DND-41 (cell line): ENCODE data around the gene CFAP299.
"Not testable (repeated sequence)": the region's sequence is repeated elsewhere in the genome, so short reads cannot be mapped to it uniquely, and the experiment has no call there.

Source experiments
- ATAC-seq: fragments of 200-7000 bp; cut with Tn5 transposase; 3 replicates; pipeline ENCODE4 v1.9.1; 2021; ENCODE audit warnings: low read depth; ENCODE audit not compliant: insufficient read depth
- DNase-seq: peaks from one replicate; pipeline ENCODE4 v3.0.0-alpha.2; 2020
- H2AFZ ChIP-seq: 2 replicates; pipeline ENCODE4 v1.6.0; 2012; ENCODE audit warnings: low read depth, low read length
- H3K27ac ChIP-seq: 2 replicates; pipeline ENCODE4 v1.5.1; 2012; ENCODE audit warnings: low read length, inconsistent platforms
- H3K27me3 ChIP-seq: fragments of 200-600 bp; sonication (generic); 2 replicates; pipeline ENCODE4 v1.6.0; 2012; ENCODE audit warnings: low read length, mild to moderate bottlenecking, inconsistent platforms; ENCODE audit not compliant: insufficient read depth, poor library complexity
- H3K36me3 ChIP-seq: 2 replicates; pipeline ENCODE4 v1.5.1; 2012; ENCODE audit warnings: low read length, inconsistent platforms; ENCODE audit not compliant: insufficient read depth
- H3K4me1 ChIP-seq: 2 replicates; pipeline ENCODE4 v1.5.1; 2012; ENCODE audit warnings: mild to moderate bottlenecking, low read length; ENCODE audit not compliant: insufficient read depth
- H3K4me2 ChIP-seq: 2 replicates; pipeline ENCODE4 v1.6.0; 2012; ENCODE audit warnings: mild to moderate bottlenecking, moderate library complexity, low read length, inconsistent platforms; ENCODE audit not compliant: insufficient read depth
- H3K4me3 ChIP-seq, 2 experiments: fragments of 200-600 bp in 1 of 2; shearing (Covaris generic) in 1 of 2; 2 replicates each; pipeline ENCODE4 v1.5.1; 2012 to 2016; ENCODE audit warnings: inconsistent platforms in 2 of 2, low read length in 2 of 2, mild to moderate bottlenecking in 2 of 2, low read depth in 1 of 2, moderate library complexity in 1 of 2
- H3K79me2 ChIP-seq: 2 replicates; pipeline ENCODE4 v1.6.0; 2012; ENCODE audit warnings: low read length, inconsistent platforms; ENCODE audit not compliant: insufficient read depth
- H3K9ac ChIP-seq: 2 replicates; pipeline ENCODE4 v1.6.0; 2012; ENCODE audit warnings: low read depth, mild to moderate bottlenecking, inconsistent platforms, low read length, moderate library complexity
- H3K9me3 ChIP-seq: 2 replicates; pipeline ENCODE4 v1.5.1; 2012; ENCODE audit warnings: low read length, moderate library complexity, mild to moderate bottlenecking, inconsistent platforms; ENCODE audit not compliant: insufficient read depth, severe bottlenecking
- H4K20me1 ChIP-seq: 2 replicates; pipeline ENCODE4 v1.6.0; 2012; ENCODE audit warnings: low read length; ENCODE audit not compliant: insufficient read depth
- CTCF ChIP-seq: IDR thresholded peaks from 2 replicates; pipeline ENCODE4 v1.5.1; 2012; ENCODE audit warnings: borderline replicate concordance, low read length, moderate library complexity, mild to moderate bottlenecking; ENCODE audit not compliant: poor library complexity, severe bottlenecking; ENCODE audit errors: extremely low read depth
- EZH2 ChIP-seq: IDR thresholded peaks from 3 replicates; pipeline ENCODE4 v1.6.1; 2012; ENCODE audit warnings: borderline replicate concordance, low read depth, mild to moderate bottlenecking, moderate library complexity, low read length, inconsistent platforms; ENCODE audit not compliant: severe bottlenecking

Gene CFAP299

DNA sequence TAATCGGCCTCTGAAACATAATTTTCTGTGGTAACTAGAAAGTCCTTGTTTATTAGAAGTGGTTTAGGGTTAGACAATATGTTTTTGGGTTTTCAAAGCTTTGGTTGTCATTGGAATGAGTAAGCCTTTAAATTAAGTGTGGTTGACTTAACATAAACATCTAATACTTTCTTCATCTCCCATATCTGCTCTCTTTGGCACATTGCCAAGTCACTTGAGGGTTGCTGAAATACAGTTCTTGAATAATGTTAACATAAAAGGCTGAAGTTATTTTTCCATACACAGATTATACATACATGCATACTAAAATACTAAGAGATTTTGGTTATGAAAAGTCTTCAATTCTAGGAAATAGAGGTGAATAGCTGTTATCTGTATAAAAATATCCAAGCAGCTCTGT, 453.3 kb downstream of the CFAP299 start:
- DNase-seq (no peak), ATAC-seq (no peak)
- Histone ChIP-seq H3K4me3 (no peak overlapping the region), H3K27me3 (no peaks in the 10 kb centered on the region), H3K9ac (no peak overlapping the region), H3K9me3 (no peaks in the 10 kb centered on the region), H3K4me2 (no peak overlapping the region), H2AFZ (no peak overlapping the region), H3K36me3 (no peaks in the 10 kb centered on the region), H4K20me1 (no peaks in the 10 kb centered on the region), H3K79me2 (no peaks in the 10 kb centered on the region), H3K27ac (no peak overlapping the region), H3K4me1 (no peaks in the 10 kb centered on the region)
- TF ChIP-seq EZH2, result no peak
- TF ChIP-seq CTCF, result no peak

GRCh38 chr4:80790152-80790551, 454.6 kb downstream of the CFAP299 start:
- ATAC-seq, result no peak

DNA sequence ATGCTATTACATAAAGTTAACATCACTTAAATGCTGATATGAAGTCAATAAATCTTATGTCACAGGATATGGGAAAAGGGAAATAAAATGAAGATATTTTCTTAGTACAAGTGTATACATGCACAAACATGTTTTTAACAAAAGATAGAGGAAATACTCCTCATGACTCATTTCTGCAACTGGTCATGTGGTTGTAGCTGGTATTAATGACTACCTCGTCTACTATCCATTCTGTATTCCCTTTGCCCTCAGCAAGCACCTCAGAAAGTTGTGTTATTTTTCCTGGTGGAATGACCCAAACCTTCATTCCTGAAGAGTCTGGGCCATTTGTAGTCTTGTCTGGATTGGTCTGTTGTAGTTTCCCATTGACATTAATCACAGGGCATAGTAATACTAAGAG, 458.1 kb downstream of the CFAP299 start:
- not testable (repeated sequence) for DNase-seq

More at GRCh38 chr4:80790152-80790551, 454.6 kb downstream of the CFAP299 start:
- Histone ChIP-seq H3K36me3 (no peaks in the 10 kb centered on the region), H2AFZ (no peak overlapping the region), H3K4me1 (no peaks in the 10 kb centered on the region), H3K27ac (no peak overlapping the region), H3K4me3 (no peak overlapping the region), H3K79me2 (no peaks in the 10 kb centered on the region), H3K9ac (no peak overlapping the region), H3K9me3 (no peaks in the 10 kb centered on the region), H4K20me1 (no peaks in the 10 kb centered on the region), H3K4me2 (no peak overlapping the region), H3K27me3 (no peaks in the 10 kb centered on the region)
- DNase-seq, result no peak
- TF ChIP-seq EZH2, result no peak
- no peak for TF ChIP-seq CTCF

GRCh38 chr4:80798082-80798481, 462.6 kb downstream of the CFAP299 start:
- Histone ChIP-seq H3K27me3 (no peaks in the 10 kb centered on the region), H3K79me2 (no peaks in the 10 kb centered on the region), H3K4me1 (no peaks in the 10 kb centered on the region), H4K20me1 (no peaks in the 10 kb centered on the region), H3K4me3 (no peak overlapping the region), H3K9me3 (no peaks in the 10 kb centered on the region), H3K9ac (no peak overlapping the region), H2AFZ (no peak overlapping the region), H3K36me3 (no peaks in the 10 kb centered on the region), H3K27ac (no peak overlapping the region), H3K4me2 (no peak overlapping the region)
- DNase-seq, result no peak
- TF ChIP-seq EZH2 (no peak), CTCF (no peak)
- ATAC-seq, result no peak

More for the DNA sequence above, 458.1 kb downstream of the CFAP299 start:
- H3K27ac ChIP-seq, ATAC-seq, H3K4me1 ChIP-seq, H3K79me2 ChIP-seq, H3K4me3 ChIP-seq, H2AFZ ChIP-seq, H3K9me3 ChIP-seq, H3K4me2 ChIP-seq, H3K27me3 ChIP-seq, H3K36me3 ChIP-seq, H4K20me1 ChIP-seq, H3K9ac ChIP-seq: not testable (repeated sequence)

- not testable (repeated sequence) for H3K79me2 ChIP-seq, H4K20me1 ChIP-seq, H3K4me3 ChIP-seq, H3K27ac ChIP-seq, H3K27me3 ChIP-seq, H3K4me1 ChIP-seq, H3K4me2 ChIP-seq, DNase-seq, H2AFZ ChIP-seq, H3K36me3 ChIP-seq, H3K9ac ChIP-seq, H3K9me3 ChIP-seq
- peak; percentile 47; the same call in 1 of the 3 replicates for ATAC-seq
These were observed 465.2 kb downstream of the CFAP299 start for GRCh38 chr4:80800719-80801118.
